ENCODE measurements around the gene CAPN8.

Gene CAPN8

GRCh38 chr1:223665592-223666312, at the start of gene CAPN8:
Gene CAPN8 (minus strand): TSS chr1:223665701. CDS start chr1:223665646, 55 bp downstream.
- DNase-seq = no peak

- DNase-seq = peak; percentile 30
Observed at GRCh38 chr1:223714849-223715603, 49.5 kb upstream of the CAPN8 start.

GRCh38 chr1:223714421-223714724, 48.9 kb upstream of the CAPN8 start:
- DNase-seq = no peak

- no peak for DNase-seq
Observed at GRCh38 chr1:223713546-223714420, 48.3 kb upstream of the CAPN8 start.

GRCh38 chr1:223712850-223713474, 47.5 kb upstream of the CAPN8 start:
- no peak for DNase-seq

- no peak for DNase-seq
Observed at GRCh38 chr1:223712194-223712849, 46.8 kb upstream of the CAPN8 start, which contains the start of gene CAPN2. Gene CAPN2 (plus strand): TSS chr1:223712539. CDS start chr1:223712641, 102 bp downstream.

- DNase-seq = no peak
Observed at GRCh38 chr1:223711747-223712193, 46.3 kb upstream of the CAPN8 start.

GRCh38 chr1:223711173-223711572, 45.7 kb upstream of the CAPN8 start:
- no peak for DNase-seq

- DNase-seq = no peak
Observed at GRCh38 chr1:223710179-223711133, 45.0 kb upstream of the CAPN8 start.

GRCh38 chr1:223709598-223709997, 44.1 kb upstream of the CAPN8 start:
- DNase-seq = no peak

- no peak for DNase-seq
Observed at GRCh38 chr1:223708651-223709268, 43.3 kb upstream of the CAPN8 start.

- DNase-seq = no peak
Observed at GRCh38 chr1:223708001-223708359, 42.5 kb upstream of the CAPN8 start.

GRCh38 chr1:223707256-223708000, 41.9 kb upstream of the CAPN8 start:
- DNase-seq = no peak

GRCh38 chr1:223706077-223706973, 40.8 kb upstream of the CAPN8 start:
- DNase-seq = no peak

- no peak for DNase-seq
Observed at GRCh38 chr1:223704921-223705878, 39.7 kb upstream of the CAPN8 start.

GRCh38 chr1:223703668-223704013, 38.1 kb upstream of the CAPN8 start:
- DNase-seq = no peak
